K562 (cell line): ENCODE measurements around the gene LRIT1. TPM values are rescaled to one million over a fixed set of nuclear protein-coding genes. Genes with fewer than 3 reads are reported as not detected.

ENCODE experiments used
- EP300 ChIP-seq: IDR thresholded peaks from 2 replicates; pipeline ENCODE4 v1.6.1; 2012; ENCODE audit warnings: low read length, improper control_type of control experiment
- KAT2B ChIP-seq: IDR thresholded peaks from one replicate; pipeline ENCODE4 v1.6.1; 2012; ENCODE audit warnings: low read depth, mild to moderate bottlenecking, control low read depth, inconsistent platforms, low read length, moderate library complexity
- KLF6 ChIP-seq: fragments of 250-450 bp; sonication (Bioruptor Pico); IDR thresholded peaks from 2 replicates; pipeline ENCODE4 v1.4.0; 2020; ENCODE audit warnings: mild to moderate bottlenecking, moderate library complexity, borderline replicate concordance
- MIER1 ChIP-seq: fragments of 450-650 bp; IDR thresholded peaks from 2 replicates; pipeline ENCODE4 v1.6.1; 2016; ENCODE audit warnings: antibody characterized with exemption, mild to moderate bottlenecking, low read depth
- MYC ChIP-seq, 2 experiments: fragments of 250-450 bp in 1 of 2; sonication (Bioruptor Pico) in 1 of 2; IDR thresholded peaks; 2 replicates each; pipeline versions ENCODE4 v1.5.1 to v1.6.1; 2012 to 2021; ENCODE audit warnings: low read depth in 2 of 2, borderline replicate concordance in 1 of 2, improper control_type of control experiment in 1 of 2, low read length in 1 of 2, mild to moderate bottlenecking in 1 of 2, moderate library complexity in 1 of 2
- POLR2A ChIP-seq: fragments of 450-650 bp; conservative IDR thresholded peaks from 2 replicates; pipeline ENCODE4 v1.6.1; 2016
- ZNF232 ChIP-seq: sonication (generic); formaldehyde crosslinking; IDR thresholded peaks from 2 replicates; pipeline ENCODE4 v1.8.0; 2022; ENCODE audit warnings: mild to moderate bottlenecking, missing genetic modification reagents
- ZNF436 ChIP-seq: fragments of 250-450, 450-650 bp; sonication (Bioruptor Pico); formaldehyde crosslinking; IDR thresholded peaks from 2 replicates; pipeline ENCODE4 v1.7.0; 2020; ENCODE audit warnings: mild to moderate bottlenecking
- polyA plus RNA-seq, 8 experiments: library from polyadenylated mRNA; depleted of rRNA in 4 of 8; stranded (reverse) in 5 of 8; unstranded in 3 of 8; fragments of >200 nt; fragmentation: Nextera tagmentation in 2 of 8; fragmentation: Illumina TruSeq in 1 of 8; extraction: Ambion mirVana in 2 of 8; extraction: Trizol in 1 of 8; gene quantifications; 2 replicates each; pipeline versions ENCODE4 v1.2.1 to v1.2.3, GENCODE V29; 2011 to 2014; ENCODE audit warnings: inconsistent platforms in 1 of 8, missing spikeins in 1 of 8
- total RNA-seq, 7 experiments: library from RNA; depleted of rRNA in 6 of 7; stranded (reverse); fragments of >200 nt in 6 of 7; fragmentation: Illumina TruSeq in 2 of 7; extraction: Trizol in 2 of 7; gene quantifications; 2 replicates each; pipeline versions ENCODE4 v1.2.1 to v1.2.3, GENCODE V29; 2011 to 2021; ENCODE audit warnings: low replicate concordance in 1 of 7
- TF ChIP-seq, protein P1 (sequence below): fragments of 200-600 bp; sonication (generic); IDR thresholded peaks from one replicate; pipeline ENCODE4 v1.6.1; 2012; ENCODE audit warnings: mild to moderate bottlenecking, low read depth, low read length, inconsistent platforms
- TF ChIP-seq, protein P2 (sequence below), 2 experiments: IDR thresholded peaks; 2 replicates each; pipeline ENCODE4 v1.6.1; 2012; ENCODE audit warnings: improper control_type of control experiment in 2 of 2, low read depth in 2 of 2, low read length in 2 of 2, borderline replicate concordance in 1 of 2

LRIT1 gene
- total and polyA plus RNA-seq, 9 of the 15 experiments (the other 6 are each of a cell fraction or from before 2014, with no cell fraction given) = not detected

DNA sequence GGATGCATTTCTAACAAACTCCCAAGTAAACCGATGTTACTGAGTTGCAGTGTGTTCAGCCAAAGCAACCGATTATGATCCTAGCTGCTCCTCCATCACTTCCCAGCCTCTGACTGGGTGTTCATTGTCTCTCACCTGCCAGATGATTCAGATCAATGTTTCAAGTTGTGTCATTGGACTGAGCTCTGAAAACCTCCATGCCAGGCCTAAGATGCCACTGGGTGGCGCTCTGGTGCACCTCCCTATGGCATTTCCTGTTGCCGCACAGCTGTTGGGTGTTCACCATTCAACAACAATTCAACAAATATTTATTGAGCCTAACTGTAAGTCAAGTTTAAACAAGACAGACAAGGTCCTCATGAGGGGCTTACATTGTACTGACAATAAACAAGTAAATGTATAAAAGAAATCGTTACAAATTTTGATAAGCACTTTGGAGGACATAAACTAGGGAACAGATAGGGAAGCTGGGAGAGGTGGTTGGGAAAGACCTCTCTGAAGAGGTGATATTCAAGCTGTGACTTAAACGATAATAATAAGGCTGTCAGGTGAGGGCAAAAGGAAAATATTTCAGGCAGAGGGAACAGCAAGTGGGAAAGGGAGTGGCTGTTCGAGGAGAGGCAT, 26.3 kb upstream of the LRIT1 start (continued):
- TF ChIP-seq, protein P1, sequence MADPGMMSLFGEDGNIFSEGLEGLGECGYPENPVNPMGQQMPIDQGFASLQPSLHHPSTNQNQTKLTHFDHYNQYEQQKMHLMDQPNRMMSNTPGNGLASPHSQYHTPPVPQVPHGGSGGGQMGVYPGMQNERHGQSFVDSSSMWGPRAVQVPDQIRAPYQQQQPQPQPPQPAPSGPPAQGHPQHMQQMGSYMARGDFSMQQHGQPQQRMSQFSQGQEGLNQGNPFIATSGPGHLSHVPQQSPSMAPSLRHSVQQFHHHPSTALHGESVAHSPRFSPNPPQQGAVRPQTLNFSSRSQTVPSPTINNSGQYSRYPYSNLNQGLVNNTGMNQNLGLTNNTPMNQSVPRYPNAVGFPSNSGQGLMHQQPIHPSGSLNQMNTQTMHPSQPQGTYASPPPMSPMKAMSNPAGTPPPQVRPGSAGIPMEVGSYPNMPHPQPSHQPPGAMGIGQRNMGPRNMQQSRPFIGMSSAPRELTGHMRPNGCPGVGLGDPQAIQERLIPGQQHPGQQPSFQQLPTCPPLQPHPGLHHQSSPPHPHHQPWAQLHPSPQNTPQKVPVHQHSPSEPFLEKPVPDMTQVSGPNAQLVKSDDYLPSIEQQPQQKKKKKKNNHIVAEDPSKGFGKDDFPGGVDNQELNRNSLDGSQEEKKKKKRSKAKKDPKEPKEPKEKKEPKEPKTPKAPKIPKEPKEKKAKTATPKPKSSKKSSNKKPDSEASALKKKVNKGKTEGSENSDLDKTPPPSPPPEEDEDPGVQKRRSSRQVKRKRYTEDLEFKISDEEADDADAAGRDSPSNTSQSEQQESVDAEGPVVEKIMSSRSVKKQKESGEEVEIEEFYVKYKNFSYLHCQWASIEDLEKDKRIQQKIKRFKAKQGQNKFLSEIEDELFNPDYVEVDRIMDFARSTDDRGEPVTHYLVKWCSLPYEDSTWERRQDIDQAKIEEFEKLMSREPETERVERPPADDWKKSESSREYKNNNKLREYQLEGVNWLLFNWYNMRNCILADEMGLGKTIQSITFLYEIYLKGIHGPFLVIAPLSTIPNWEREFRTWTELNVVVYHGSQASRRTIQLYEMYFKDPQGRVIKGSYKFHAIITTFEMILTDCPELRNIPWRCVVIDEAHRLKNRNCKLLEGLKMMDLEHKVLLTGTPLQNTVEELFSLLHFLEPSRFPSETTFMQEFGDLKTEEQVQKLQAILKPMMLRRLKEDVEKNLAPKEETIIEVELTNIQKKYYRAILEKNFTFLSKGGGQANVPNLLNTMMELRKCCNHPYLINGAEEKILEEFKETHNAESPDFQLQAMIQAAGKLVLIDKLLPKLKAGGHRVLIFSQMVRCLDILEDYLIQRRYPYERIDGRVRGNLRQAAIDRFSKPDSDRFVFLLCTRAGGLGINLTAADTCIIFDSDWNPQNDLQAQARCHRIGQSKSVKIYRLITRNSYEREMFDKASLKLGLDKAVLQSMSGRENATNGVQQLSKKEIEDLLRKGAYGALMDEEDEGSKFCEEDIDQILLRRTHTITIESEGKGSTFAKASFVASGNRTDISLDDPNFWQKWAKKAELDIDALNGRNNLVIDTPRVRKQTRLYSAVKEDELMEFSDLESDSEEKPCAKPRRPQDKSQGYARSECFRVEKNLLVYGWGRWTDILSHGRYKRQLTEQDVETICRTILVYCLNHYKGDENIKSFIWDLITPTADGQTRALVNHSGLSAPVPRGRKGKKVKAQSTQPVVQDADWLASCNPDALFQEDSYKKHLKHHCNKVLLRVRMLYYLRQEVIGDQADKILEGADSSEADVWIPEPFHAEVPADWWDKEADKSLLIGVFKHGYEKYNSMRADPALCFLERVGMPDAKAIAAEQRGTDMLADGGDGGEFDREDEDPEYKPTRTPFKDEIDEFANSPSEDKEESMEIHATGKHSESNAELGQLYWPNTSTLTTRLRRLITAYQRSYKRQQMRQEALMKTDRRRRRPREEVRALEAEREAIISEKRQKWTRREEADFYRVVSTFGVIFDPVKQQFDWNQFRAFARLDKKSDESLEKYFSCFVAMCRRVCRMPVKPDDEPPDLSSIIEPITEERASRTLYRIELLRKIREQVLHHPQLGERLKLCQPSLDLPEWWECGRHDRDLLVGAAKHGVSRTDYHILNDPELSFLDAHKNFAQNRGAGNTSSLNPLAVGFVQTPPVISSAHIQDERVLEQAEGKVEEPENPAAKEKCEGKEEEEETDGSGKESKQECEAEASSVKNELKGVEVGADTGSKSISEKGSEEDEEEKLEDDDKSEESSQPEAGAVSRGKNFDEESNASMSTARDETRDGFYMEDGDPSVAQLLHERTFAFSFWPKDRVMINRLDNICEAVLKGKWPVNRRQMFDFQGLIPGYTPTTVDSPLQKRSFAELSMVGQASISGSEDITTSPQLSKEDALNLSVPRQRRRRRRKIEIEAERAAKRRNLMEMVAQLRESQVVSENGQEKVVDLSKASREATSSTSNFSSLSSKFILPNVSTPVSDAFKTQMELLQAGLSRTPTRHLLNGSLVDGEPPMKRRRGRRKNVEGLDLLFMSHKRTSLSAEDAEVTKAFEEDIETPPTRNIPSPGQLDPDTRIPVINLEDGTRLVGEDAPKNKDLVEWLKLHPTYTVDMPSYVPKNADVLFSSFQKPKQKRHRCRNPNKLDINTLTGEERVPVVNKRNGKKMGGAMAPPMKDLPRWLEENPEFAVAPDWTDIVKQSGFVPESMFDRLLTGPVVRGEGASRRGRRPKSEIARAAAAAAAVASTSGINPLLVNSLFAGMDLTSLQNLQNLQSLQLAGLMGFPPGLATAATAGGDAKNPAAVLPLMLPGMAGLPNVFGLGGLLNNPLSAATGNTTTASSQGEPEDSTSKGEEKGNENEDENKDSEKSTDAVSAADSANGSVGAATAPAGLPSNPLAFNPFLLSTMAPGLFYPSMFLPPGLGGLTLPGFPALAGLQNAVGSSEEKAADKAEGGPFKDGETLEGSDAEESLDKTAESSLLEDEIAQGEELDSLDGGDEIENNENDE = no peak
- no peak for TF ChIP-seq MIER1
- TF ChIP-seq KAT2B = no peak
- TF ChIP-seq, protein P2, sequence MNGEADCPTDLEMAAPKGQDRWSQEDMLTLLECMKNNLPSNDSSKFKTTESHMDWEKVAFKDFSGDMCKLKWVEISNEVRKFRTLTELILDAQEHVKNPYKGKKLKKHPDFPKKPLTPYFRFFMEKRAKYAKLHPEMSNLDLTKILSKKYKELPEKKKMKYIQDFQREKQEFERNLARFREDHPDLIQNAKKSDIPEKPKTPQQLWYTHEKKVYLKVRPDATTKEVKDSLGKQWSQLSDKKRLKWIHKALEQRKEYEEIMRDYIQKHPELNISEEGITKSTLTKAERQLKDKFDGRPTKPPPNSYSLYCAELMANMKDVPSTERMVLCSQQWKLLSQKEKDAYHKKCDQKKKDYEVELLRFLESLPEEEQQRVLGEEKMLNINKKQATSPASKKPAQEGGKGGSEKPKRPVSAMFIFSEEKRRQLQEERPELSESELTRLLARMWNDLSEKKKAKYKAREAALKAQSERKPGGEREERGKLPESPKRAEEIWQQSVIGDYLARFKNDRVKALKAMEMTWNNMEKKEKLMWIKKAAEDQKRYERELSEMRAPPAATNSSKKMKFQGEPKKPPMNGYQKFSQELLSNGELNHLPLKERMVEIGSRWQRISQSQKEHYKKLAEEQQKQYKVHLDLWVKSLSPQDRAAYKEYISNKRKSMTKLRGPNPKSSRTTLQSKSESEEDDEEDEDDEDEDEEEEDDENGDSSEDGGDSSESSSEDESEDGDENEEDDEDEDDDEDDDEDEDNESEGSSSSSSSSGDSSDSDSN (IDR thresholded peaks at IDR 0.05; ENCODE audit: borderline replicate concordance in 1 of 2, low read depth in 2 of 2, low read length in 2 of 2) = no peak
- TF ChIP-seq KLF6 (CRISPR knock-in tag) = no peak
- no peak for TF ChIP-seq EP300
- TF ChIP-seq MYC (IDR thresholded peaks at IDR 0.05; ENCODE audit: low read depth, low read length) = no peak
- no peak for TF ChIP-seq MYC (CRISPR knock-in tag; IDR thresholded peaks at IDR 0.05; ENCODE audit: borderline replicate concordance, low read depth)
- no peak for TF ChIP-seq ZNF436 (CRISPR knock-in tag)
- no peak for TF ChIP-seq ZNF232 (CRISPR knock-in tag)
- no peak for TF ChIP-seq POLR2A
